ENCODE measurements around the gene TMEM63B.

- TF ChIP-seq CTCF (IDR thresholded peaks at IDR 0.05) (no peak), ZNF302 (CRISPR knock-in tag; IDR thresholded peaks at IDR 0.05) (no peak), EHMT2 (IDR thresholded peaks at IDR 0.05; ENCODE audit: low read depth) (no peak), RAD21 (conservative IDR thresholded peaks at IDR 0.05 in 1 of 2, IDR thresholded peaks at IDR 0.05 in 1 of 2) (no peak), PHF8 (IDR thresholded peaks at IDR 0.05; ENCODE audit: borderline replicate concordance, low read depth) (no peak)
Observed at GRCh38 chr6:44086931-44087574, 40.3 kb upstream of the TMEM63B start.
